Loucy (cell line): ENCODE data around the gene CCDC102A.

ENCODE experiments used
- EZH2phosphoT487 ChIP-seq: fragments of 200-600 bp; IDR thresholded peaks from 2 replicates; pipeline ENCODE4 v1.6.1; 2018; ENCODE audit warnings: antibody characterized with exemption, mild to moderate bottlenecking, moderate library complexity, borderline replicate concordance
- TF ChIP-seq, protein P1 (sequence below): fragments of 200-600 bp; sonication (generic); conservative IDR thresholded peaks from 2 replicates; pipeline ENCODE4 v1.5.1; 2014; ENCODE audit warnings: mild to moderate bottlenecking, antibody characterized with exemption, low read length

DNA sequence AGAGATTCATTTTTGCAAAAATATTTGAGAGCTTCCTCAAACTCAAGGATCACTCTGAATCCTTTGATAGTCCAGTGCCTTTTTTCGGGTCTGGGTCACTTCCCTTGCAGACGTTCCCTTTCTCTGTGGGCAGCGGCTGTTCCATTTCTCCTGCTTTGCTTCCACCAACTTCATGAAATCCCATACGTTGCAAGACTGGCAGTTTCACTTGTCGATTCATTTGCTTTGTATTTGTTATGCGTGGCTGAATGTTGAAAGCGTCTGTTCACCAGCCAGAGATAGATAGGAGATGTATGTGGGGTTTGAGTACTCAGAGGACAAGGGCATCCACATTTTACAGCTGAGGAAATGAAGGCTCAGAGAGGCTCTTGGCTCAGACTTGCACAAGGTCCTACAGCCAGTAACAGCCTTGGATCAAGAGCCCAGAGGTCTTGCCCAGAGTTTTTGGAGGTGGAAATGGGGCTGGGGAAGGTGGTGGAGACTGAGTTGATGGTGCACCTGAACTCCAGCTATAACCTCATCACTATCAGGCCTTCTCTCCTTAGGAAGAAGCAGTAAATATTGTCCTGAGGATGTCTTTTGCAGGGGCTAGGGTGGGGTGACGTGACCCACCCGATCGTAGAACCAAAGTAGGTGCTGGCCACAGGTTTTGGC lies 1.3 kb upstream of the CCDC102A start:
- TF ChIP-seq, protein P1, sequence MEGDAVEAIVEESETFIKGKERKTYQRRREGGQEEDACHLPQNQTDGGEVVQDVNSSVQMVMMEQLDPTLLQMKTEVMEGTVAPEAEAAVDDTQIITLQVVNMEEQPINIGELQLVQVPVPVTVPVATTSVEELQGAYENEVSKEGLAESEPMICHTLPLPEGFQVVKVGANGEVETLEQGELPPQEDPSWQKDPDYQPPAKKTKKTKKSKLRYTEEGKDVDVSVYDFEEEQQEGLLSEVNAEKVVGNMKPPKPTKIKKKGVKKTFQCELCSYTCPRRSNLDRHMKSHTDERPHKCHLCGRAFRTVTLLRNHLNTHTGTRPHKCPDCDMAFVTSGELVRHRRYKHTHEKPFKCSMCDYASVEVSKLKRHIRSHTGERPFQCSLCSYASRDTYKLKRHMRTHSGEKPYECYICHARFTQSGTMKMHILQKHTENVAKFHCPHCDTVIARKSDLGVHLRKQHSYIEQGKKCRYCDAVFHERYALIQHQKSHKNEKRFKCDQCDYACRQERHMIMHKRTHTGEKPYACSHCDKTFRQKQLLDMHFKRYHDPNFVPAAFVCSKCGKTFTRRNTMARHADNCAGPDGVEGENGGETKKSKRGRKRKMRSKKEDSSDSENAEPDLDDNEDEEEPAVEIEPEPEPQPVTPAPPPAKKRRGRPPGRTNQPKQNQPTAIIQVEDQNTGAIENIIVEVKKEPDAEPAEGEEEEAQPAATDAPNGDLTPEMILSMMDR = no peak
- no peak for TF ChIP-seq EZH2phosphoT487
